GM23338 (cell line): ENCODE measurements around the gene TAF12. TPM values are rescaled to one million over a fixed set of nuclear protein-coding genes. Genes with fewer than 3 reads are reported as not detected.
A peak's percentile ranks its signal among the peaks of the same experiment; 100 is the strongest.

Source experiments
- ATAC-seq: fragments of 200-7000 bp; cut with Tn5 transposase; 3 replicates; pipeline ENCODE4 v1.9.1; 2020
- DNase-seq: peaks from one replicate; pipeline ENCODE4 v3.0.0-alpha.2; 2015; ENCODE audit warnings: low spot score
- H2AFZ ChIP-seq: fragments of 200-600 bp; sonication (generic); 2 replicates; pipeline ENCODE4 v1.8.0; 2016; ENCODE audit warnings: antibody characterized with exemption, mild to moderate bottlenecking, moderate library complexity
- H3F3A ChIP-seq: fragments of 200-600 bp; sonication (generic); replicated peaks from 2 replicates; pipeline ENCODE4 v1.8.0; 2017; ENCODE audit warnings: antibody characterized with exemption, mixed run types, low read depth
- H3K27ac ChIP-seq: fragments of 200-600 bp; sonication (generic); 2 replicates; pipeline ENCODE4 v1.6.1; 2016; ENCODE audit warnings: low read depth
- H3K27me3 ChIP-seq: fragments of 200-600 bp; sonication (generic); 2 replicates; pipeline ENCODE4 v1.8.0; 2016; ENCODE audit warnings: mild to moderate bottlenecking, mixed run types, moderate library complexity; ENCODE audit not compliant: insufficient read depth
- H3K36me3 ChIP-seq: fragments of 200-600 bp; sonication (generic); 2 replicates; pipeline ENCODE4 v1.8.0; 2016; ENCODE audit warnings: mild to moderate bottlenecking; ENCODE audit not compliant: insufficient read depth
- H3K4me1 ChIP-seq: fragments of 200-600 bp; sonication (generic); 2 replicates; pipeline ENCODE4 v1.8.0; 2016; ENCODE audit warnings: mild to moderate bottlenecking, moderate library complexity; ENCODE audit not compliant: insufficient read depth
- H3K4me2 ChIP-seq: fragments of 200-600 bp; sonication (generic); 2 replicates; pipeline ENCODE4 v1.7.1; 2017; ENCODE audit warnings: mixed run types
- H3K4me3 ChIP-seq: fragments of 200-600 bp; sonication (generic); 2 replicates; pipeline ENCODE4 v1.6.1; 2016; ENCODE audit warnings: mixed run types
- H3K79me2 ChIP-seq: fragments of 200-600 bp; sonication (generic); replicated peaks from 2 replicates; pipeline ENCODE4 v1.8.0; 2017; ENCODE audit warnings: mild to moderate bottlenecking; ENCODE audit not compliant: insufficient read depth
- H3K9me2 ChIP-seq: fragments of 200-600 bp; sonication (generic); 2 replicates; pipeline ENCODE4 v1.8.0; 2017; ENCODE audit not compliant: insufficient read depth
- H4K20me1 ChIP-seq: fragments of 200-600 bp; sonication (generic); replicated peaks from 2 replicates; pipeline ENCODE4 v1.8.0; 2017; ENCODE audit warnings: mild to moderate bottlenecking; ENCODE audit not compliant: insufficient read depth
- H3K27ac Mint-ChIP-seq: 2 replicates; pipeline ENCODE4 v1.8.0; 2020; ENCODE audit warnings: inconsistent platforms, mild to moderate bottlenecking, moderate library complexity, mixed read lengths
- H3K27me3 Mint-ChIP-seq: 3 replicates; pipeline ENCODE4 v1.8.0; 2022; ENCODE audit warnings: low read depth, mild to moderate bottlenecking, moderate library complexity, mixed read lengths, inconsistent platforms; ENCODE audit not compliant: insufficient read depth, poor library complexity
- H3K36me3 Mint-ChIP-seq: 3 replicates; pipeline ENCODE4 v1.8.0; 2021; ENCODE audit warnings: low read depth, mild to moderate bottlenecking, inconsistent platforms, moderate library complexity, mixed read lengths
- H3K4me1 Mint-ChIP-seq: 3 replicates; pipeline ENCODE4 v1.8.0; 2020; ENCODE audit warnings: mild to moderate bottlenecking, inconsistent platforms, mixed read lengths
- H3K4me3 Mint-ChIP-seq: 3 replicates; pipeline ENCODE4 v1.8.0; 2021; ENCODE audit warnings: moderate library complexity, mild to moderate bottlenecking, inconsistent platforms, mixed read lengths
- H3K9me3 Mint-ChIP-seq: 3 replicates; pipeline ENCODE4 v1.8.0; 2020; ENCODE audit warnings: moderate library complexity, mild to moderate bottlenecking, inconsistent platforms, mixed read lengths
- CREB1 ChIP-seq: fragments of 250-450 bp; sonication (Bioruptor Pico); IDR thresholded peaks from 2 replicates; pipeline ENCODE4 v1.5.0; 2020; ENCODE audit warnings: low read depth, mild to moderate bottlenecking, moderate library complexity
- EZH2 ChIP-seq: fragments of 200-600 bp; sonication (generic); IDR thresholded peaks from one replicate; pipeline ENCODE4 v1.8.0; 2017; ENCODE audit warnings: antibody characterized with exemption, mild to moderate bottlenecking, low read depth; ENCODE audit not compliant: unreplicated experiment
- EZH2phosphoT487 ChIP-seq: fragments of 200-600 bp; sonication (generic); IDR thresholded peaks from one replicate; pipeline ENCODE4 v1.8.1; 2018; ENCODE audit warnings: antibody characterized with exemption; ENCODE audit not compliant: unreplicated experiment
- JUNB ChIP-seq: IDR thresholded peaks from one replicate; pipeline ENCODE4 v1.6.1; 2016; ENCODE audit warnings: antibody characterized with exemption; ENCODE audit not compliant: unreplicated experiment
- NANOG ChIP-seq: IDR thresholded peaks from 2 replicates; pipeline ENCODE4 v1.6.1; 2016; ENCODE audit warnings: antibody characterized with exemption, borderline replicate concordance
- POLR2AphosphoS5 ChIP-seq: IDR thresholded peaks from 2 replicates; pipeline ENCODE4 v1.6.1; 2016; ENCODE audit warnings: antibody characterized with exemption, low read depth
- STAT1 ChIP-seq: IDR thresholded peaks from one replicate; pipeline ENCODE4 v1.6.1; 2016; ENCODE audit warnings: antibody characterized with exemption; ENCODE audit not compliant: unreplicated experiment
- ZNF114 ChIP-seq: fragments of 250-450 bp; sonication (Bioruptor Pico); IDR thresholded peaks from 2 replicates; pipeline ENCODE4 v1.5.0; 2020; ENCODE audit warnings: mild to moderate bottlenecking, moderate library complexity
- ZNF331 ChIP-seq: fragments of 250-450 bp; sonication (Bioruptor Pico); IDR thresholded peaks from 2 replicates; pipeline ENCODE4 v1.5.0; 2020; ENCODE audit warnings: low read depth, mild to moderate bottlenecking, moderate library complexity
- polyA plus RNA-seq: library from polyadenylated mRNA; unstranded; fragments of >200 nt; fragmentation: Nextera tagmentation; extraction: Ambion mirVana; gene quantifications from 2 replicates; pipeline ENCODE4 v1.2.1, GENCODE V29; 2016
- total RNA-seq: library from RNA; depleted of rRNA; stranded (reverse); fragments of >200 nt; shearing (Covaris generic); gene quantifications from 2 replicates; pipeline ENCODE4 v1.2.3, GENCODE V29; 2014
- TF ChIP-seq, protein P1 (sequence below): IDR thresholded peaks from 2 replicates; pipeline ENCODE4 v1.6.1; 2016; ENCODE audit warnings: antibody characterized with exemption
- TF ChIP-seq, protein P2 (sequence below): fragments of 250-450 bp; sonication (Bioruptor Pico); IDR thresholded peaks from 2 replicates; pipeline ENCODE4 v1.5.0; 2020; ENCODE audit warnings: mild to moderate bottlenecking, moderate library complexity
- TF ChIP-seq, protein P3 (sequence below), 2 experiments: fragments of 200-600 bp in 1 of 2; sonication (generic) in 1 of 2; conservative IDR thresholded peaks; 2 replicates each; pipeline versions ENCODE4 v1.5.1 to v1.6.1; 2016 to 2017; ENCODE audit warnings: antibody characterized with exemption in 2 of 2, low read depth in 2 of 2, mild to moderate bottlenecking in 2 of 2, moderate library complexity in 1 of 2
- TF ChIP-seq, protein P4 (sequence below): IDR thresholded peaks from one replicate; pipeline ENCODE4 v1.6.1; 2018; ENCODE audit warnings: antibody characterized with exemption; ENCODE audit not compliant: unreplicated experiment

The TAF12 gene
- total and polyA plus RNA-seq, 2 experiments from 2014 or later, result 15.2 to 46.8 TPM

DNA sequence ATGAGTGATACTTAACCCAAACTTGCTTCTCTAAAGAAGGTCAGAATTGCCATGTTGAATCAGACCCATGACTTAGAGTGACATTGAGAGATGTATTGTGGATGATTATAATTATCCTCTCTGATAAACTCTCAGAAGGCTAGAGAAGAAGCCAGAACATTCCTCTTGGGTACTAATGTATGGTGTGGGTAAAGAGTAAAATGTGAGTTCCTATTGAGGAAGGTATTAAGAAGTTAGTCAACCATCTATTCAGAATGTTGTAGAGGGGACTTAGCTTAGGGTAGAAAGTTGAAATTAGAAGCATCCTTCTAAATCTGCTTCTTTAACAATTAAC is 33.0 kb upstream of the TAF12 start:
- Histone ChIP-seq H3K9me2 (no peaks in the 10 kb centered on the region), H2AFZ (no peak overlapping the region), H3K79me2 (peaks cover 52% of the 10 kb centered on the region), H3K4me3 (no peak overlapping the region), H3K4me1 (0 out of 2 replicates have a peak, but pooled peaks cover 4% of the 10 kb centered on the region), H3F3A (peaks cover 5% of the 10 kb centered on the region; the same call in 1 of the 2 replicates), H3K36me3 (no peaks in the 10 kb centered on the region; the same call in 1 of the 2 replicates), H3K4me2 (no peak overlapping the region), H3K27ac (peak overlapping the region; percentile 20), H4K20me1 (peaks cover 3% of the 10 kb centered on the region; the same call in 1 of the 2 replicates), H3K27me3 (no peaks in the 10 kb centered on the region)
- no peaks in the 10 kb centered on the region for H3K9me3 Mint-ChIP-seq
- H3K4me1 Mint-ChIP-seq, result peaks cover 1% of the 10 kb centered on the region
- ATAC-seq (no peak), DNase-seq (no peak)
- TF ChIP-seq EZH2phosphoT487, result no peak
- no peak for TF ChIP-seq JUNB
- TF ChIP-seq EZH2, result no peak
- TF ChIP-seq POLR2AphosphoS5, result no peak
- no peak for TF ChIP-seq ZNF114 (CRISPR knock-in tag)
- TF ChIP-seq CREB1 (CRISPR knock-in tag), result no peak
- TF ChIP-seq, protein P1, sequence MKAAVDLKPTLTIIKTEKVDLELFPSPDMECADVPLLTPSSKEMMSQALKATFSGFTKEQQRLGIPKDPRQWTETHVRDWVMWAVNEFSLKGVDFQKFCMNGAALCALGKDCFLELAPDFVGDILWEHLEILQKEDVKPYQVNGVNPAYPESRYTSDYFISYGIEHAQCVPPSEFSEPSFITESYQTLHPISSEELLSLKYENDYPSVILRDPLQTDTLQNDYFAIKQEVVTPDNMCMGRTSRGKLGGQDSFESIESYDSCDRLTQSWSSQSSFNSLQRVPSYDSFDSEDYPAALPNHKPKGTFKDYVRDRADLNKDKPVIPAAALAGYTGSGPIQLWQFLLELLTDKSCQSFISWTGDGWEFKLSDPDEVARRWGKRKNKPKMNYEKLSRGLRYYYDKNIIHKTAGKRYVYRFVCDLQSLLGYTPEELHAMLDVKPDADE, result no peak
- TF ChIP-seq, protein P2, sequence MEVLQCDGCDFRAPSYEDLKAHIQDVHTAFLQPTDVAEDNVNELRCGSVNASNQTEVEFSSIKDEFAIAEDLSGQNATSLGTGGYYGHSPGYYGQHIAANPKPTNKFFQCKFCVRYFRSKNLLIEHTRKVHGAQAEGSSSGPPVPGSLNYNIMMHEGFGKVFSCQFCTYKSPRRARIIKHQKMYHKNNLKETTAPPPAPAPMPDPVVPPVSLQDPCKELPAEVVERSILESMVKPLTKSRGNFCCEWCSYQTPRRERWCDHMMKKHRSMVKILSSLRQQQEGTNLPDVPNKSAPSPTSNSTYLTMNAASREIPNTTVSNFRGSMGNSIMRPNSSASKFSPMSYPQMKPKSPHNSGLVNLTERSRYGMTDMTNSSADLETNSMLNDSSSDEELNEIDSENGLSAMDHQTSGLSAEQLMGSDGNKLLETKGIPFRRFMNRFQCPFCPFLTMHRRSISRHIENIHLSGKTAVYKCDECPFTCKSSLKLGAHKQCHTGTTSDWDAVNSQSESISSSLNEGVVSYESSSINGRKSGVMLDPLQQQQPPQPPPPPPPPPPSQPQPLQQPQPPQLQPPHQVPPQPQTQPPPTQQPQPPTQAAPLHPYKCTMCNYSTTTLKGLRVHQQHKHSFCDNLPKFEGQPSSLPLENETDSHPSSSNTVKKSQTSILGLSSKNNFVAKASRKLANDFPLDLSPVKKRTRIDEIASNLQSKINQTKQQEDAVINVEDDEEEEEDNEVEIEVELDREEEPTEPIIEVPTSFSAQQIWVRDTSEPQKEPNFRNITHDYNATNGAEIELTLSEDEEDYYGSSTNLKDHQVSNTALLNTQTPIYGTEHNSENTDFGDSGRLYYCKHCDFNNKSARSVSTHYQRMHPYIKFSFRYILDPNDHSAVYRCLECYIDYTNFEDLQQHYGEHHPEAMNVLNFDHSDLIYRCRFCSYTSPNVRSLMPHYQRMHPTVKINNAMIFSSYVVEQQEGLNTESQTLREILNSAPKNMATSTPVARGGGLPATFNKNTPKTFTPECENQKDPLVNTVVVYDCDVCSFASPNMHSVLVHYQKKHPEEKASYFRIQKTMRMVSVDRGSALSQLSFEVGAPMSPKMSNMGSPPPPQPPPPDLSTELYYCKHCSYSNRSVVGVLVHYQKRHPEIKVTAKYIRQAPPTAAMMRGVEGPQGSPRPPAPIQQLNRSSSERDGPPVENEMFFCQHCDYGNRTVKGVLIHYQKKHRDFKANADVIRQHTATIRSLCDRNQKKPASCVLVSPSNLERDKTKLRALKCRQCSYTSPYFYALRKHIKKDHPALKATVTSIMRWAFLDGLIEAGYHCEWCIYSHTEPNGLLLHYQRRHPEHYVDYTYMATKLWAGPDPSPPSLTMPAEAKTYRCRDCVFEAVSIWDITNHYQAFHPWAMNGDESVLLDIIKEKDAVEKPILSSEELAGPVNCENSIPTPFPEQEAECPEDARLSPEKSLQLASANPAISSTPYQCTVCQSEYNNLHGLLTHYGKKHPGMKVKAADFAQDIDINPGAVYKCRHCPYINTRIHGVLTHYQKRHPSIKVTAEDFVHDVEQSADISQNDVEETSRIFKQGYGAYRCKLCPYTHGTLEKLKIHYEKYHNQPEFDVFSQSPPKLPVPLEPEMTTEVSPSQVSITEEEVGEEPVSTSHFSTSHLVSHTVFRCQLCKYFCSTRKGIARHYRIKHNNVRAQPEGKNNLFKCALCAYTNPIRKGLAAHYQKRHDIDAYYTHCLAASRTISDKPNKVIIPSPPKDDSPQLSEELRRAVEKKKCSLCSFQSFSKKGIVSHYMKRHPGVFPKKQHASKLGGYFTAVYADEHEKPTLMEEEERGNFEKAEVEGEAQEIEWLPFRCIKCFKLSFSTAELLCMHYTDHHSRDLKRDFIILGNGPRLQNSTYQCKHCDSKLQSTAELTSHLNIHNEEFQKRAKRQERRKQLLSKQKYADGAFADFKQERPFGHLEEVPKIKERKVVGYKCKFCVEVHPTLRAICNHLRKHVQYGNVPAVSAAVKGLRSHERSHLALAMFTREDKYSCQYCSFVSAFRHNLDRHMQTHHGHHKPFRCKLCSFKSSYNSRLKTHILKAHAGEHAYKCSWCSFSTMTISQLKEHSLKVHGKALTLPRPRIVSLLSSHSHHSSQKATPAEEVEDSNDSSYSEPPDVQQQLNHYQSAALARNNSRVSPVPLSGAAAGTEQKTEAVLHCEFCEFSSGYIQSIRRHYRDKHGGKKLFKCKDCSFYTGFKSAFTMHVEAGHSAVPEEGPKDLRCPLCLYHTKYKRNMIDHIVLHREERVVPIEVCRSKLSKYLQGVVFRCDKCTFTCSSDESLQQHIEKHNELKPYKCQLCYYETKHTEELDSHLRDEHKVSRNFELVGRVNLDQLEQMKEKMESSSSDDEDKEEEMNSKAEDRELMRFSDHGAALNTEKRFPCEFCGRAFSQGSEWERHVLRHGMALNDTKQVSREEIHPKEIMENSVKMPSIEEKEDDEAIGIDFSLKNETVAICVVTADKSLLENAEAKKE (CRISPR knock-in tag), result no peak
- TF ChIP-seq, protein P3, sequence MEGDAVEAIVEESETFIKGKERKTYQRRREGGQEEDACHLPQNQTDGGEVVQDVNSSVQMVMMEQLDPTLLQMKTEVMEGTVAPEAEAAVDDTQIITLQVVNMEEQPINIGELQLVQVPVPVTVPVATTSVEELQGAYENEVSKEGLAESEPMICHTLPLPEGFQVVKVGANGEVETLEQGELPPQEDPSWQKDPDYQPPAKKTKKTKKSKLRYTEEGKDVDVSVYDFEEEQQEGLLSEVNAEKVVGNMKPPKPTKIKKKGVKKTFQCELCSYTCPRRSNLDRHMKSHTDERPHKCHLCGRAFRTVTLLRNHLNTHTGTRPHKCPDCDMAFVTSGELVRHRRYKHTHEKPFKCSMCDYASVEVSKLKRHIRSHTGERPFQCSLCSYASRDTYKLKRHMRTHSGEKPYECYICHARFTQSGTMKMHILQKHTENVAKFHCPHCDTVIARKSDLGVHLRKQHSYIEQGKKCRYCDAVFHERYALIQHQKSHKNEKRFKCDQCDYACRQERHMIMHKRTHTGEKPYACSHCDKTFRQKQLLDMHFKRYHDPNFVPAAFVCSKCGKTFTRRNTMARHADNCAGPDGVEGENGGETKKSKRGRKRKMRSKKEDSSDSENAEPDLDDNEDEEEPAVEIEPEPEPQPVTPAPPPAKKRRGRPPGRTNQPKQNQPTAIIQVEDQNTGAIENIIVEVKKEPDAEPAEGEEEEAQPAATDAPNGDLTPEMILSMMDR (conservative IDR thresholded peaks at IDR 0.05; ENCODE audit: low read depth in 2 of 2), result no peak
- TF ChIP-seq ZNF331, result no peak
- TF ChIP-seq, protein P4, sequence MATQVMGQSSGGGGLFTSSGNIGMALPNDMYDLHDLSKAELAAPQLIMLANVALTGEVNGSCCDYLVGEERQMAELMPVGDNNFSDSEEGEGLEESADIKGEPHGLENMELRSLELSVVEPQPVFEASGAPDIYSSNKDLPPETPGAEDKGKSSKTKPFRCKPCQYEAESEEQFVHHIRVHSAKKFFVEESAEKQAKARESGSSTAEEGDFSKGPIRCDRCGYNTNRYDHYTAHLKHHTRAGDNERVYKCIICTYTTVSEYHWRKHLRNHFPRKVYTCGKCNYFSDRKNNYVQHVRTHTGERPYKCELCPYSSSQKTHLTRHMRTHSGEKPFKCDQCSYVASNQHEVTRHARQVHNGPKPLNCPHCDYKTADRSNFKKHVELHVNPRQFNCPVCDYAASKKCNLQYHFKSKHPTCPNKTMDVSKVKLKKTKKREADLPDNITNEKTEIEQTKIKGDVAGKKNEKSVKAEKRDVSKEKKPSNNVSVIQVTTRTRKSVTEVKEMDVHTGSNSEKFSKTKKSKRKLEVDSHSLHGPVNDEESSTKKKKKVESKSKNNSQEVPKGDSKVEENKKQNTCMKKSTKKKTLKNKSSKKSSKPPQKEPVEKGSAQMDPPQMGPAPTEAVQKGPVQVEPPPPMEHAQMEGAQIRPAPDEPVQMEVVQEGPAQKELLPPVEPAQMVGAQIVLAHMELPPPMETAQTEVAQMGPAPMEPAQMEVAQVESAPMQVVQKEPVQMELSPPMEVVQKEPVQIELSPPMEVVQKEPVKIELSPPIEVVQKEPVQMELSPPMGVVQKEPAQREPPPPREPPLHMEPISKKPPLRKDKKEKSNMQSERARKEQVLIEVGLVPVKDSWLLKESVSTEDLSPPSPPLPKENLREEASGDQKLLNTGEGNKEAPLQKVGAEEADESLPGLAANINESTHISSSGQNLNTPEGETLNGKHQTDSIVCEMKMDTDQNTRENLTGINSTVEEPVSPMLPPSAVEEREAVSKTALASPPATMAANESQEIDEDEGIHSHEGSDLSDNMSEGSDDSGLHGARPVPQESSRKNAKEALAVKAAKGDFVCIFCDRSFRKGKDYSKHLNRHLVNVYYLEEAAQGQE, result no peak
- no peak for TF ChIP-seq NANOG
- TF ChIP-seq STAT1, result no peak
- peaks cover 5% of the 10 kb centered on the region for H3K27me3 Mint-ChIP-seq
- H3K27ac Mint-ChIP-seq, result no peak overlapping the region
- peaks cover under 1% of the 10 kb centered on the region; the same call in 1 of the 3 replicates for H3K36me3 Mint-ChIP-seq
- no peak overlapping the region for H3K4me3 Mint-ChIP-seq
